LNCAP (cell line): ENCODE results near the gene S100A7A.

Source experiments
- CTCF ChIP-seq: fragments of 450-650 bp; IDR thresholded peaks from 2 replicates; pipeline ENCODE4 v1.5.1; 2017; ENCODE audit warnings: mild to moderate bottlenecking

Gene S100A7A

GRCh38 chr1:153395776-153396175, 20.5 kb upstream of the S100A7A start:
- no peak for TF ChIP-seq CTCF

GRCh38 chr1:153396461-153396860, 19.9 kb upstream of the S100A7A start:
- no peak for TF ChIP-seq CTCF

- no peak for TF ChIP-seq CTCF
Observed at GRCh38 chr1:153397051-153397923, 19.0 kb upstream of the S100A7A start.

- no peak for TF ChIP-seq CTCF
Observed at GRCh38 chr1:153397924-153398651, 18.2 kb upstream of the S100A7A start.

GRCh38 chr1:153399401-153400055, 16.8 kb upstream of the S100A7A start:
- no peak for TF ChIP-seq CTCF

- TF ChIP-seq CTCF, result no peak
Observed at GRCh38 chr1:153400244-153400643, 16.1 kb upstream of the S100A7A start.

- TF ChIP-seq CTCF, result no peak
Observed at GRCh38 chr1:153401461-153401860, 14.9 kb upstream of the S100A7A start.
